ENCODE results near the gene CSNK2B.
A peak's percentile ranks its signal among the peaks of the same experiment; 100 is the strongest.

Gene CSNK2B

GRCh38 chr6:31665501-31666336, at the start of gene CSNK2B:
TSS of gene CSNK2B (plus strand) at chr6:31666080. CDS start at chr6:31666832, 752 bp downstream.
- H3K4me1 Mint-ChIP-seq, result peaks cover 60% of the 10 kb centered on the region

GRCh38 chr6:31617010-31617409, 48.9 kb upstream of the CSNK2B start:
- Mint-ChIP-seq H3K36me3 (ENCODE audit: low read depth) (peaks cover 30% of the 10 kb centered on the region), H3K27ac (peak overlapping the region; percentile 94), H3K4me1 (peaks cover 56% of the 10 kb centered on the region), H3K27me3 (no peaks in the 10 kb centered on the region), H3K9me3 (no peaks in the 10 kb centered on the region), H3K4me3 (peak overlapping the region; percentile 90)
- DNase-seq (no peak), ATAC-seq (no peak)

More at GRCh38 chr6:31665501-31666336, at the start of gene CSNK2B:
- H3K27me3 Mint-ChIP-seq, result peaks cover 2% of the 10 kb centered on the region
- peak; percentile 85 for ATAC-seq
- peaks cover 78% of the 10 kb centered on the region for H3K36me3 Mint-ChIP-seq (ENCODE audit: low read depth)
- no peaks in the 10 kb centered on the region for H3K9me3 Mint-ChIP-seq
- peak within 1 kb of the TSS; percentile 98 for H3K4me3 Mint-ChIP-seq
- peak; percentile 98 for DNase-seq
- peak within 1 kb of the TSS; percentile 98 for H3K27ac Mint-ChIP-seq

- Mint-ChIP-seq H3K27me3 (no peaks in the 10 kb centered on the region), H3K9me3 (no peaks in the 10 kb centered on the region), H3K36me3 (ENCODE audit: low read depth) (peaks cover 53% of the 10 kb centered on the region), H3K4me3 (peak overlapping the region; percentile 96), H3K4me1 (peaks cover 61% of the 10 kb centered on the region), H3K27ac (peak overlapping the region; percentile 99)
- ATAC-seq (peak; percentile 82), DNase-seq (peak; percentile 96)
Observed at GRCh38 chr6:31619805-31620585, 45.9 kb upstream of the CSNK2B start.

GRCh38 chr6:31620586-31621319, 45.1 kb upstream of the CSNK2B start, which contains the start of gene PRRC2A:
TSS of gene PRRC2A (plus strand) at chr6:31620715. CDS start at chr6:31622790, 2,075 bp downstream.
- Mint-ChIP-seq H3K4me3 (peak within 1 kb of the TSS; percentile 96), H3K36me3 (ENCODE audit: low read depth) (peaks cover 60% of the 10 kb centered on the region), H3K27ac (peak within 1 kb of the TSS; percentile 99), H3K27me3 (no peaks in the 10 kb centered on the region), H3K9me3 (no peaks in the 10 kb centered on the region), H3K4me1 (peaks cover 53% of the 10 kb centered on the region)
- ATAC-seq, result peak; percentile 70
- peak; percentile 97 for DNase-seq

GRCh38 chr6:31621320-31621939, 44.5 kb upstream of the CSNK2B start:
- Mint-ChIP-seq H3K4me1 (peaks cover 46% of the 10 kb centered on the region), H3K27ac (peak overlapping the region; percentile 96), H3K27me3 (no peaks in the 10 kb centered on the region), H3K36me3 (ENCODE audit: low read depth) (peaks cover 67% of the 10 kb centered on the region), H3K9me3 (no peaks in the 10 kb centered on the region), H3K4me3 (peak overlapping the region; percentile 96)
- no peak for DNase-seq
- no peak for ATAC-seq

GRCh38 chr6:31621991-31622390, 43.9 kb upstream of the CSNK2B start:
- H3K36me3 Mint-ChIP-seq (ENCODE audit: low read depth), result peaks cover 66% of the 10 kb centered on the region
- H3K4me3 Mint-ChIP-seq, result peak overlapping the region; percentile 96
- ATAC-seq, result no peak

GRCh38 chr6:31622684-31623091, 43.2 kb upstream of the CSNK2B start:
- no peak for ATAC-seq
- H3K9me3 Mint-ChIP-seq, result no peaks in the 10 kb centered on the region
- no peaks in the 10 kb centered on the region for H3K27me3 Mint-ChIP-seq
- H3K36me3 Mint-ChIP-seq (ENCODE audit: low read depth), result peaks cover 72% of the 10 kb centered on the region
- H3K27ac Mint-ChIP-seq, result peak overlapping the region; percentile 96
- peak overlapping the region; percentile 96 for H3K4me3 Mint-ChIP-seq
- H3K4me1 Mint-ChIP-seq, result peaks cover 40% of the 10 kb centered on the region
- DNase-seq, result no peak

More at GRCh38 chr6:31621991-31622390, 43.9 kb upstream of the CSNK2B start:
- H3K9me3 Mint-ChIP-seq, result no peaks in the 10 kb centered on the region
- H3K27ac Mint-ChIP-seq, result peak overlapping the region; percentile 96
- no peak for DNase-seq
- peaks cover 43% of the 10 kb centered on the region for H3K4me1 Mint-ChIP-seq
- H3K27me3 Mint-ChIP-seq, result no peaks in the 10 kb centered on the region

- no peaks in the 10 kb centered on the region for H3K27me3 Mint-ChIP-seq
- H3K4me1 Mint-ChIP-seq, result peaks cover 33% of the 10 kb centered on the region
- H3K9me3 Mint-ChIP-seq, result no peaks in the 10 kb centered on the region
- H3K4me3 Mint-ChIP-seq, result no peak overlapping the region
- H3K36me3 Mint-ChIP-seq (ENCODE audit: low read depth), result peaks cover 80% of the 10 kb centered on the region
- ATAC-seq (no peak), DNase-seq (no peak)
- H3K27ac Mint-ChIP-seq, result peak overlapping the region; percentile 33
Observed at GRCh38 chr6:31624070-31624469, 41.8 kb upstream of the CSNK2B start.

- Mint-ChIP-seq H3K27ac (no peak overlapping the region), H3K4me1 (peaks cover 19% of the 10 kb centered on the region), H3K4me3 (no peak overlapping the region), H3K27me3 (no peaks in the 10 kb centered on the region), H3K9me3 (no peaks in the 10 kb centered on the region), H3K36me3 (ENCODE audit: low read depth) (peaks cover 79% of the 10 kb centered on the region)
- ATAC-seq (no peak), DNase-seq (no peak)
Observed at GRCh38 chr6:31626952-31627351, 38.9 kb upstream of the CSNK2B start.

- Mint-ChIP-seq H3K4me1 (peaks cover 11% of the 10 kb centered on the region), H3K36me3 (ENCODE audit: low read depth) (peaks cover 73% of the 10 kb centered on the region), H3K4me3 (no peak overlapping the region), H3K27ac (no peak overlapping the region), H3K27me3 (no peaks in the 10 kb centered on the region), H3K9me3 (no peaks in the 10 kb centered on the region)
- ATAC-seq (no peak), DNase-seq (no peak)
Observed at GRCh38 chr6:31627690-31628287, 38.1 kb upstream of the CSNK2B start.

GRCh38 chr6:31629014-31629413, 36.9 kb upstream of the CSNK2B start:
- no peak for ATAC-seq
- H3K36me3 Mint-ChIP-seq (ENCODE audit: low read depth), result peaks cover 68% of the 10 kb centered on the region
- peak overlapping the region; percentile 59 for H3K27ac Mint-ChIP-seq
- H3K27me3 Mint-ChIP-seq, result no peaks in the 10 kb centered on the region
- peaks cover 3% of the 10 kb centered on the region for H3K4me1 Mint-ChIP-seq
- H3K9me3 Mint-ChIP-seq, result no peaks in the 10 kb centered on the region
- no peak for DNase-seq
- no peak overlapping the region for H3K4me3 Mint-ChIP-seq

- Mint-ChIP-seq H3K9me3 (no peaks in the 10 kb centered on the region), H3K4me1 (peaks cover 3% of the 10 kb centered on the region), H3K27me3 (no peaks in the 10 kb centered on the region), H3K36me3 (ENCODE audit: low read depth) (peaks cover 68% of the 10 kb centered on the region), H3K4me3 (no peak overlapping the region), H3K27ac (no peak overlapping the region)
- no peak for DNase-seq
- no peak for ATAC-seq
Observed at GRCh38 chr6:31630177-31630934, 35.5 kb upstream of the CSNK2B start.

GRCh38 chr6:31631209-31631608, 34.7 kb upstream of the CSNK2B start:
- no peak overlapping the region for H3K4me3 Mint-ChIP-seq
- H3K4me1 Mint-ChIP-seq, result peaks cover 3% of the 10 kb centered on the region
- no peaks in the 10 kb centered on the region for H3K27me3 Mint-ChIP-seq
- no peak overlapping the region for H3K27ac Mint-ChIP-seq
- H3K36me3 Mint-ChIP-seq (ENCODE audit: low read depth), result peaks cover 63% of the 10 kb centered on the region
- ATAC-seq (no peak), DNase-seq (no peak)
- H3K9me3 Mint-ChIP-seq, result no peaks in the 10 kb centered on the region

All from activated naive CD8-positive, alpha-beta T cell treated with anti-CD3 and anti-CD28 coated beads, Interleukin-2, amount 50 U/mL, for 24 hours (primary cell).